ENCODE results near the gene VAC14.

VAC14 gene

GRCh38 chr16:70784692-70785555 is 16.0 kb downstream of the VAC14 start:
- no peak for DNase-seq

- no peak for DNase-seq
Observed at GRCh38 chr16:70782237-70782636, 18.7 kb downstream of the VAC14 start.

- DNase-seq, result no peak
Observed at GRCh38 chr16:70781800-70782199, 19.2 kb downstream of the VAC14 start.

- no peak for DNase-seq
Observed at GRCh38 chr16:70780546-70780945, 20.4 kb downstream of the VAC14 start.

- DNase-seq, result no peak
Observed at GRCh38 chr16:70779361-70779760, 21.6 kb downstream of the VAC14 start.

GRCh38 chr16:70778901-70779309 is 22.1 kb downstream of the VAC14 start:
- no peak for DNase-seq

GRCh38 chr16:70777973-70778406 is 23.0 kb downstream of the VAC14 start:
- DNase-seq, result no peak

GRCh38 chr16:70777496-70777895 is 23.5 kb downstream of the VAC14 start:
- DNase-seq, result no peak

GRCh38 chr16:70775399-70775798 is 25.6 kb downstream of the VAC14 start:
- no peak for DNase-seq

- DNase-seq, result no peak
Observed at GRCh38 chr16:70774261-70774660, 26.7 kb downstream of the VAC14 start.

- no peak for DNase-seq
Observed at GRCh38 chr16:70772493-70772892, 28.5 kb downstream of the VAC14 start.

- DNase-seq, result peak in 5 of 6 experiments; percentile 21 to 48 (median 34)
Observed at GRCh38 chr16:70770626-70771552, 30.1 kb downstream of the VAC14 start.

- DNase-seq, result no peak
Observed at GRCh38 chr16:70770291-70770625, 30.7 kb downstream of the VAC14 start.

- no peak for DNase-seq
Observed at GRCh38 chr16:70769761-70770160, 31.2 kb downstream of the VAC14 start.

- no peak for DNase-seq
Observed at GRCh38 chr16:70769131-70769530, 31.8 kb downstream of the VAC14 start.

- no peak for DNase-seq
Observed at GRCh38 chr16:70768203-70768580, 32.8 kb downstream of the VAC14 start.

GRCh38 chr16:70767377-70768202 is 33.4 kb downstream of the VAC14 start:
- no peak for DNase-seq

- no peak for DNase-seq
Observed at GRCh38 chr16:70766658-70767057, 34.3 kb downstream of the VAC14 start.

- no peak for DNase-seq
Observed at GRCh38 chr16:70766176-70766575, 34.8 kb downstream of the VAC14 start.

- DNase-seq, result no peak
Observed at GRCh38 chr16:70765491-70765890, 35.5 kb downstream of the VAC14 start.

GRCh38 chr16:70764632-70765031 is 36.3 kb downstream of the VAC14 start:
- no peak for DNase-seq

- no peak for DNase-seq
Observed at GRCh38 chr16:70760221-70760620, 40.7 kb downstream of the VAC14 start.

- DNase-seq, result no peak
Observed at GRCh38 chr16:70759666-70760065, 41.3 kb downstream of the VAC14 start.
